Measurements from ENCODE around the gene YTHDF1.
"Not testable (repeated sequence)": the region's sequence is repeated elsewhere in the genome, so short reads cannot be mapped to it uniquely, and the experiment has no call there.

YTHDF1 gene

GRCh38 chr20:63227260-63227659, 11.3 kb upstream of the YTHDF1 start:
- DNase-seq (ENCODE audit: low read depth in 1 of 2, low spot score in 1 of 2), result no peak

GRCh38 chr20:63226042-63226943, 10.4 kb upstream of the YTHDF1 start:
- no peak for DNase-seq (ENCODE audit: low read depth in 1 of 2, low spot score in 1 of 2)

- no peak for DNase-seq (ENCODE audit: low read depth in 1 of 2, low spot score in 1 of 2)
These were observed 9.1 kb upstream of the YTHDF1 start for GRCh38 chr20:63225082-63225454.

GRCh38 chr20:63224412-63225081, 8.6 kb upstream of the YTHDF1 start:
- DNase-seq (ENCODE audit: low read depth in 1 of 2, low spot score in 1 of 2), result no peak

- no peak for DNase-seq (ENCODE audit: low read depth in 1 of 2, low spot score in 1 of 2)
These were observed 7.9 kb upstream of the YTHDF1 start for GRCh38 chr20:63223826-63224207.

GRCh38 chr20:63223121-63223825, 7.3 kb upstream of the YTHDF1 start:
- DNase-seq (ENCODE audit: low read depth in 1 of 2, low spot score in 1 of 2), result peak; percentile 20 to 41

GRCh38 chr20:63222541-63222940, 6.6 kb upstream of the YTHDF1 start:
- no peak for DNase-seq (ENCODE audit: low read depth in 1 of 2, low spot score in 1 of 2)

- not testable (repeated sequence) for DNase-seq (ENCODE audit: low read depth in 1 of 2, low spot score in 1 of 2)
These were observed 5.6 kb upstream of the YTHDF1 start for GRCh38 chr20:63221400-63222053.

GRCh38 chr20:63220696-63221399, 4.9 kb upstream of the YTHDF1 start:
- DNase-seq (ENCODE audit: low read depth in 1 of 2, low spot score in 1 of 2), result no peak

GRCh38 chr20:63219866-63220521, 4.1 kb upstream of the YTHDF1 start:
- no peak for DNase-seq (ENCODE audit: low read depth in 1 of 2, low spot score in 1 of 2)

- no peak for DNase-seq (ENCODE audit: low read depth in 1 of 2, low spot score in 1 of 2)
These were observed 3.5 kb upstream of the YTHDF1 start for GRCh38 chr20:63219447-63219821.

- DNase-seq (ENCODE audit: low read depth in 1 of 2, low spot score in 1 of 2), result no peak
These were observed 2.9 kb upstream of the YTHDF1 start for GRCh38 chr20:63218701-63219446.

- no peak for DNase-seq (ENCODE audit: low read depth in 1 of 2, low spot score in 1 of 2)
These were observed 1.8 kb upstream of the YTHDF1 start for GRCh38 chr20:63217706-63218105.

- no peak for DNase-seq (ENCODE audit: low read depth in 1 of 2, low spot score in 1 of 2)
These were observed 1.0 kb upstream of the YTHDF1 start for GRCh38 chr20:63216849-63217471.

- no peak for DNase-seq (ENCODE audit: low read depth in 1 of 2, low spot score in 1 of 2)
These were observed 560 bp downstream of the YTHDF1 start for GRCh38 chr20:63215101-63216040.

- DNase-seq (ENCODE audit: low read depth in 1 of 2, low spot score in 1 of 2), result no peak
These were observed 1.4 kb downstream of the YTHDF1 start for GRCh38 chr20:63214514-63214913.

GRCh38 chr20:63212792-63213191, 3.1 kb downstream of the YTHDF1 start:
- DNase-seq (ENCODE audit: low read depth in 1 of 2, low spot score in 1 of 2), result no peak

- DNase-seq (ENCODE audit: low read depth in 1 of 2, low spot score in 1 of 2), result no peak
These were observed 3.6 kb downstream of the YTHDF1 start for GRCh38 chr20:63212393-63212730.

Data from activated CD4-positive, alpha-beta T cell treated with anti-CD3 and anti-CD28 coated beads, Interleukin-2, amount 50 U/mL, for 24 hours (primary cell).